ENCODE results near the gene C6orf47. TPM values are rescaled to one million over a fixed set of nuclear protein-coding genes. Genes with fewer than 3 reads are reported as not detected.

C6orf47 gene
- total and polyA plus RNA-seq, 2 of the 8 experiments (the other 6 are each of a cell fraction or from before 2014, with no cell fraction given): 4.7 to 14.6 TPM

GRCh38 chr6:31626952-31627351 lies 33.6 kb downstream of the C6orf47 start (continued):
- TF ChIP-seq SRF (IDR thresholded peaks at IDR 0.05; ENCODE audit: low read depth, low read length) (no peak), POLR2AphosphoS5 (IDR thresholded peaks at IDR 0.05; ENCODE audit: low read depth, low read length) (no peak), RFX5 (IDR thresholded peaks at IDR 0.05; ENCODE audit: borderline replicate concordance, low read depth, low read length) (no peak), POU5F1 (IDR thresholded peaks at IDR 0.05; ENCODE audit: low read depth, low read length) (no peak), SP4 (IDR thresholded peaks at IDR 0.05; ENCODE audit: low read length) (no peak), RNF2 (IDR thresholded peaks at IDR 0.05; ENCODE audit: borderline replicate concordance, low read depth, low read length, missing control alignments, poor library complexity, severe bottlenecking) (no peak)
